Measurements from ENCODE around the gene PRDX6. TPM values are rescaled to one million over a fixed set of nuclear protein-coding genes. Genes with fewer than 3 reads are reported as not detected.

PRDX6 gene
- total RNA-seq, 1 experiment from 2014 or later: 533 TPM

DNA sequence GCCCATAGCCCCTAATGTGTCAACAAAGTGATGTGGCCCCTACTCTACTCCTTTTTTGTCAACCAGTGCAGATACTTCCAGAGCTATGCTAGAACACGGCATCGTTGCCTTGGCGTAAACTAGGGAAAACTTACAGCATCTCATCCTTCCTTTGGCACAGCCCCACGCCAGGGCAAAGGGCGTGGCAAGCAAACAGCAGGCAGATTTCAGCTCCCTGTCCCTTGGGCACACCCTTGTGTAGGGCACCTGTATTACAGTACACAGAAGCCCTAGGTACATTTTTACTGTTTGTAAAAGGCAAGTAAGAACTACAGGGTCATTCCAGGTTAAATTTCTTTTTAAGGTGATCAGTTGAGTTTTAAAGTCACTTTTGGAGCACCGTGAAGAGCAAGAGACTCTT is 29.3 kb downstream of the PRDX6 start:
- Histone ChIP-seq H4K5ac (ENCODE audit: insufficient read length, low read depth, low read length) (no peak overlapping the region), H3K4me2 (ENCODE audit: insufficient read depth, insufficient read length, low read length) (no peak overlapping the region), H3K14ac (ENCODE audit: insufficient read depth, low read length) (no peak overlapping the region), H2BK20ac (ENCODE audit: low read depth, low read length, poor library complexity, severe bottlenecking) (no peak overlapping the region), H2BK15ac (ENCODE audit: low read depth, low read length) (no peak overlapping the region), H3T11ph (ENCODE audit: low read length) (no peak overlapping the region), H4K91ac (ENCODE audit: insufficient read length, low read depth, low read length) (no peak overlapping the region), H3K27me3 (ENCODE audit: insufficient read depth, low read length) (no peaks in the 10 kb centered on the region), H2AK5ac (ENCODE audit: insufficient read length, low read length) (no peak overlapping the region), H3K79me1 (ENCODE audit: insufficient read depth, low read depth, low read length, poor library complexity, severe bottlenecking) (no peaks in the 10 kb centered on the region), H3K18ac (ENCODE audit: insufficient read length, low read depth, low read length) (no peak overlapping the region), H2BK12ac (ENCODE audit: insufficient read length, low read depth, low read length) (no peak overlapping the region), H2BK5ac (ENCODE audit: insufficient read length, low read length) (no peak overlapping the region), H2BK120ac (ENCODE audit: low read depth, low read length, poor library complexity, severe bottlenecking) (no peak overlapping the region), H3K23ac (ENCODE audit: insufficient read length, low read depth, low read length) (no peak overlapping the region), H3K79me2 (ENCODE audit: insufficient read depth, low read length) (no peaks in the 10 kb centered on the region), H3K56ac (ENCODE audit: insufficient read length, low read depth, low read length) (no peak overlapping the region), H4K20me1 (ENCODE audit: control insufficient read depth, insufficient read depth, insufficient read length) (no peaks in the 10 kb centered on the region), H3K23me2 (ENCODE audit: insufficient read length, low read depth, low read length, poor library complexity, severe bottlenecking) (no peaks in the 10 kb centered on the region), H3K4ac (ENCODE audit: low read depth, low read length) (no peak overlapping the region), H3K9me3 (ENCODE audit: control insufficient read depth, low read depth, low read length) (no peaks in the 10 kb centered on the region), H3K4me1 (ENCODE audit: insufficient read depth, low read length) (peaks cover 4% of the 10 kb centered on the region; the same call in 1 of the 2 replicates), H4K8ac (replicated peaks; ENCODE audit: insufficient read length, low read depth, low read length) (no peak overlapping the region), H2AFZ (ENCODE audit: low read length) (no peak overlapping the region), H3K9ac (ENCODE audit: extremely low read depth, insufficient read length, low read length) (no peak overlapping the region), H3K27ac (ENCODE audit: insufficient read length, low read depth, low read length) (no peak overlapping the region)
- peak; percentile 64 for DNase-seq
- no peak overlapping the region for H3K4me3 Mint-ChIP-seq
- no peaks in the 10 kb centered on the region for H3K9me3 Mint-ChIP-seq
- peak overlapping the region in 2 of 3 experiments; percentile 65 to 67; a peak in 4 of 7 replicates for H3K27ac Mint-ChIP-seq
- H3K27me3 Mint-ChIP-seq (ENCODE audit: low read depth): no peaks in the 10 kb centered on the region
- peaks cover 20 to 21% of the 10 kb centered on the region in 2 experiments for H3K4me1 Mint-ChIP-seq
- no CpG with 5 or more reads among the region's 6 CpGs for WGBS (ENCODE audit: extremely low coverage, insufficient read length, low lambda C conversion rate)
- TF ChIP-seq, protein P1, sequence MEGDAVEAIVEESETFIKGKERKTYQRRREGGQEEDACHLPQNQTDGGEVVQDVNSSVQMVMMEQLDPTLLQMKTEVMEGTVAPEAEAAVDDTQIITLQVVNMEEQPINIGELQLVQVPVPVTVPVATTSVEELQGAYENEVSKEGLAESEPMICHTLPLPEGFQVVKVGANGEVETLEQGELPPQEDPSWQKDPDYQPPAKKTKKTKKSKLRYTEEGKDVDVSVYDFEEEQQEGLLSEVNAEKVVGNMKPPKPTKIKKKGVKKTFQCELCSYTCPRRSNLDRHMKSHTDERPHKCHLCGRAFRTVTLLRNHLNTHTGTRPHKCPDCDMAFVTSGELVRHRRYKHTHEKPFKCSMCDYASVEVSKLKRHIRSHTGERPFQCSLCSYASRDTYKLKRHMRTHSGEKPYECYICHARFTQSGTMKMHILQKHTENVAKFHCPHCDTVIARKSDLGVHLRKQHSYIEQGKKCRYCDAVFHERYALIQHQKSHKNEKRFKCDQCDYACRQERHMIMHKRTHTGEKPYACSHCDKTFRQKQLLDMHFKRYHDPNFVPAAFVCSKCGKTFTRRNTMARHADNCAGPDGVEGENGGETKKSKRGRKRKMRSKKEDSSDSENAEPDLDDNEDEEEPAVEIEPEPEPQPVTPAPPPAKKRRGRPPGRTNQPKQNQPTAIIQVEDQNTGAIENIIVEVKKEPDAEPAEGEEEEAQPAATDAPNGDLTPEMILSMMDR (conservative IDR thresholded peaks at IDR 0.05): peak; percentile 60
- H3K36me3 Mint-ChIP-seq (ENCODE audit: insufficient read depth in 1 of 3, low read depth in 3 of 3): no peaks in the 10 kb centered on the region
